GM12878 (cell line): ENCODE data around the gene U2AF2. TPM values are rescaled to one million over a fixed set of nuclear protein-coding genes. Genes with fewer than 3 reads are reported as not detected.

Source experiments
- ATAC-seq: fragments of 200-7000 bp; cut with Tn5 transposase; 3 replicates; pipeline ENCODE4 v1.9.1; 2020; ENCODE audit warnings: mild to moderate bottlenecking, moderate library complexity
- BruUV-seq: library from RNA; stranded (reverse); fragments of 400-500 nt; replicated peaks from 2 replicates; lab custom pipeline; 2021; lab: Mats Ljungman, UMichigan
- CTCF ChIA-PET: fragments of 300-600 bp; sonication (Branson Sonifier 250); formaldehyde crosslinking; extraction: SDS; loops from one replicate; lab custom pipeline; 2021; ENCODE audit warnings: inconsistent platforms; lab: Yijun Ruan, JAX
- POLR2A ChIA-PET: fragments of 350-600 bp; formaldehyde crosslinking; extraction: SDS; loops from one replicate; lab custom pipeline; 2021; ENCODE audit warnings: inconsistent platforms; lab: Charles Lee
- RAD21 ChIA-PET: fragments of 300-600 bp; sonication (Branson Sonifier 250); formaldehyde crosslinking; loops from one replicate; lab custom pipeline; 2023; ENCODE audit warnings: antibody characterized with exemption; ENCODE audit not compliant: unreplicated experiment; lab: Charles Lee
- SMC1A ChIA-PET: fragments of 300-600 bp; sonication (Branson Sonifier 250); formaldehyde crosslinking; loops from one replicate; lab custom pipeline; 2023; ENCODE audit not compliant: unreplicated experiment, uncharacterized antibody; lab: Charles Lee
- DNase-seq: peaks from one replicate; pipeline ENCODE4 v3.0.0-alpha.2; 2011; ENCODE audit warnings: low read depth, low spot score
- FAIRE-seq: peaks from 3 replicates; lab custom pipeline; 2011; peaks lifted over from hg19 to GRCh38; lab: Jason Lieb, UNC
- H2AFZ ChIP-seq: 2 replicates; pipeline ENCODE4 v1.6.0; 2011; ENCODE audit warnings: low read depth, low read length, control low read depth; ENCODE audit not compliant: control insufficient read depth
- H3K27ac ChIP-seq: 2 replicates; pipeline ENCODE4 v1.5.1; 2011; ENCODE audit warnings: control low read depth; ENCODE audit not compliant: control insufficient read depth, insufficient read depth
- H3K27me3 ChIP-seq, 2 experiments: replicated peaks in 1 of 2; 2 replicates each; pipeline versions ENCODE4 v1.6.0 to v1.6.1; 2011; ENCODE audit warnings: low read length in 1 of 2; ENCODE audit not compliant: control insufficient read depth in 2 of 2, insufficient read depth in 2 of 2
- H3K36me3 ChIP-seq, 2 experiments: 2 replicates each; pipeline ENCODE4 v1.5.1; 2011; ENCODE audit warnings: low read length in 1 of 2; ENCODE audit not compliant: control insufficient read depth in 2 of 2, insufficient read depth in 2 of 2
- H3K4me1 ChIP-seq: 2 replicates; pipeline ENCODE4 v1.6.1; 2011; ENCODE audit warnings: mild to moderate bottlenecking, low read length, moderate library complexity, mixed read lengths; ENCODE audit not compliant: control insufficient read depth, insufficient read depth
- H3K4me2 ChIP-seq: 2 replicates; pipeline ENCODE4 v1.6.0; 2011; ENCODE audit warnings: control low read depth; ENCODE audit not compliant: control insufficient read depth, insufficient read depth
- H3K4me3 ChIP-seq: fragments of 200-600 bp; sonication (generic); 2 replicates; pipeline ENCODE4 v1.5.1; 2016
- H3K79me2 ChIP-seq: 2 replicates; pipeline ENCODE4 v1.6.0; 2011; ENCODE audit warnings: low read length; ENCODE audit not compliant: control insufficient read depth, insufficient read depth
- H3K9ac ChIP-seq: 2 replicates; pipeline ENCODE4 v1.8.0; 2011; ENCODE audit warnings: low read length, control low read depth, mixed read lengths; ENCODE audit not compliant: control insufficient read depth, insufficient read depth
- H3K9me3 ChIP-seq: replicated peaks from 3 replicates; pipeline ENCODE4 v1.5.1; 2011; ENCODE audit warnings: mild to moderate bottlenecking, low read length; ENCODE audit not compliant: control insufficient read depth, insufficient read depth
- H4K20me1 ChIP-seq: 2 replicates; pipeline ENCODE4 v1.6.0; 2011; ENCODE audit not compliant: control insufficient read depth, insufficient read depth
- ATF2 ChIP-seq: IDR thresholded peaks from 2 replicates; pipeline ENCODE4 v1.6.1; 2012; ENCODE audit warnings: low read length, inconsistent platforms
- BACH1 ChIP-seq: fragments of 450-650 bp; IDR thresholded peaks from 2 replicates; pipeline ENCODE4 v1.6.1; 2017; ENCODE audit warnings: mild to moderate bottlenecking, borderline replicate concordance
- BHLHE40 ChIP-seq, 2 experiments: fragments of 450-650 bp in 1 of 2; IDR thresholded peaks; 2 replicates each; pipeline ENCODE4 v1.6.1; 2011 to 2017; ENCODE audit warnings: low read depth in 2 of 2, borderline replicate concordance in 1 of 2, improper control_type of control experiment in 1 of 2, low read length in 1 of 2, mild to moderate bottlenecking in 1 of 2
- CREB1 ChIP-seq: IDR thresholded peaks from 2 replicates; pipeline ENCODE4 v1.6.1; 2012; ENCODE audit warnings: low read depth, mild to moderate bottlenecking, inconsistent platforms
- IRF3 ChIP-seq: fragments of 450-650 bp; IDR thresholded peaks from 2 replicates; pipeline ENCODE4 v1.6.1; 2014; ENCODE audit warnings: mild to moderate bottlenecking
- IRF5 ChIP-seq: fragments of 450-650 bp; IDR thresholded peaks from 2 replicates; pipeline ENCODE4 v1.6.1; 2017; ENCODE audit warnings: borderline replicate concordance
- NBN ChIP-seq: fragments of 450-650 bp; IDR thresholded peaks from 2 replicates; pipeline ENCODE4 v1.6.1; 2016
- POLR2AphosphoS5 ChIP-seq: IDR thresholded peaks from 2 replicates; pipeline ENCODE4 v1.6.1; 2011; ENCODE audit warnings: mild to moderate bottlenecking, low read length, inconsistent platforms
- TCF3 ChIP-seq: IDR thresholded peaks from 2 replicates; pipeline ENCODE4 v1.6.1; 2012; ENCODE audit warnings: low read depth, mild to moderate bottlenecking, low read length, borderline replicate concordance; ENCODE audit not compliant: insufficient read depth
- WGBS: methylation state at CpG from one replicate; pipeline ENCODE4 v1.1.6; 2016; ENCODE audit warnings: low lambda C conversion rate; ENCODE audit not compliant: insufficient replicate concordance, insufficient coverage; ENCODE audit errors: missing lambda C conversion rate; 5-methylcytosine and 5-hydroxymethylcytosine counted together
- in situ Hi-C: fragments of 300-500 bp; cut with MboI; formaldehyde crosslinking; loops from 9 replicates; pipeline ENCODE4 v1.14.3; 2018; ENCODE audit warnings: mixed read lengths
- intact Hi-C: fragments of 100-400 bp; cut with micrococcal nuclease; formaldehyde crosslinking; loops from one replicate; pipeline ENCODE4 v1.14.2; 2022; ENCODE audit not compliant: unreplicated experiment
- polyA plus RNA-seq, 11 experiments: library from polyadenylated mRNA; depleted of rRNA in 4 of 11; unstranded in 6 of 11; stranded (reverse) in 5 of 11; fragments of >200 nt; fragmentation: Nextera tagmentation in 4 of 11; fragmentation: Illumina TruSeq in 1 of 11; extraction: Ambion mirVana in 4 of 11; extraction: Trizol in 1 of 11; gene quantifications; 1 replicate in 1 of 11; 2 replicates in 10 of 11; pipeline versions ENCODE4 v1.2.1 to v1.2.3, GENCODE V29; 2011 to 2016; ENCODE audit warnings: inconsistent platforms in 2 of 11, missing spikeins in 2 of 11, low read depth in 1 of 11
- total RNA-seq, 4 experiments: library from RNA; depleted of rRNA in 3 of 4; stranded (reverse); fragments of >200 nt in 3 of 4; fragmentation: Illumina TruSeq in 1 of 4; extraction: Trizol in 1 of 4; gene quantifications; 2 replicates each; pipeline versions ENCODE4 v1.2.1 to v1.2.3, GENCODE V29; 2013 to 2021
- TF ChIP-seq, protein P1 (sequence below): fragments of 450-650 bp; IDR thresholded peaks from 2 replicates; pipeline ENCODE4 v1.6.1; 2018; ENCODE audit warnings: borderline replicate concordance, mild to moderate bottlenecking; ENCODE audit not compliant: partially characterized antibody
- TF ChIP-seq, protein P2 (sequence below): fragments of 450-650 bp; formaldehyde crosslinking; IDR thresholded peaks from 2 replicates; pipeline ENCODE4 v1.4.0; 2022; ENCODE audit warnings: mild to moderate bottlenecking, moderate library complexity

Gene U2AF2
- total and polyA plus RNA-seq, 10 of the 15 experiments (the other 5 are each of a cell fraction or from before 2014, with no cell fraction given) = 3.0 to 338 (median 130) TPM

GRCh38 chr19:55697069-55697440, 42.2 kb downstream of the U2AF2 start (continued):
- TF ChIP-seq ATF2 = no peak
- TF ChIP-seq TCF3 = no peak

DNA sequence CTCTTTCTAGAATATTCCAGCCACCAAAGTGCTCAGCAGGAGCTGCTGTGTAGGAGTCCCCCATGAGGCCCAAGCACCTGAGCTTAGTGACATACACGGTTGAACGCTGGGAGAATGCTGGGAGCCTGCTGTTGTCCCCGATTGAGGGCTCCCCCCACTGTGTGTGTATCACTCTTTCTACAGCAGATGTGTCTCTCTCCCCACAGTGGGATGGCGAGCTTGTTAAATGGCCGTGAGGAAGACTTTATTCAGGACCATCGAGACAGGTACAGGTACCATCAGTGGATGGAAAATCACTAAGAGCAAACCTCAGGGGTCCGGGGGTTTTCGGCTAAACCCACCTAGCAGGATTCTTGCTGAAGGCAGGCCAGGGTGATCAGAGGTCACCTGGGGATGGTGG, 42.9 kb downstream of the U2AF2 start:
- intact Hi-C loops = no loop called here
- ChIA-PET CTCF (no interaction called here), RAD21 (no interaction called here), SMC1A (no interaction called here), POLR2A (no interaction called here)
- Histone ChIP-seq H3K36me3 (peaks cover 8 to 11% of the 10 kb centered on the region in 2 experiments; a peak in 2 of 4 replicates), H3K9ac (no peak overlapping the region), H3K27me3 (no peaks in the 10 kb centered on the region), H3K79me2 (no peaks in the 10 kb centered on the region), H2AFZ (no peak overlapping the region), H3K4me3 (no peak overlapping the region), H3K27ac (no peak overlapping the region), H3K4me2 (no peak overlapping the region), H3K9me3 (no peaks in the 10 kb centered on the region), H3K4me1 (no peaks in the 10 kb centered on the region), H4K20me1 (no peaks in the 10 kb centered on the region)
- WGBS = 88% methylated on average over 8 of the region's 8 CpGs
- DNase-seq (no peak), FAIRE-seq (no peak), ATAC-seq (no peak)
- BruUV-seq = TSS peak; percentile 35
- in situ Hi-C loops = no loop called here
- TF ChIP-seq ATF2 = no peak
- TF ChIP-seq, protein P1, sequence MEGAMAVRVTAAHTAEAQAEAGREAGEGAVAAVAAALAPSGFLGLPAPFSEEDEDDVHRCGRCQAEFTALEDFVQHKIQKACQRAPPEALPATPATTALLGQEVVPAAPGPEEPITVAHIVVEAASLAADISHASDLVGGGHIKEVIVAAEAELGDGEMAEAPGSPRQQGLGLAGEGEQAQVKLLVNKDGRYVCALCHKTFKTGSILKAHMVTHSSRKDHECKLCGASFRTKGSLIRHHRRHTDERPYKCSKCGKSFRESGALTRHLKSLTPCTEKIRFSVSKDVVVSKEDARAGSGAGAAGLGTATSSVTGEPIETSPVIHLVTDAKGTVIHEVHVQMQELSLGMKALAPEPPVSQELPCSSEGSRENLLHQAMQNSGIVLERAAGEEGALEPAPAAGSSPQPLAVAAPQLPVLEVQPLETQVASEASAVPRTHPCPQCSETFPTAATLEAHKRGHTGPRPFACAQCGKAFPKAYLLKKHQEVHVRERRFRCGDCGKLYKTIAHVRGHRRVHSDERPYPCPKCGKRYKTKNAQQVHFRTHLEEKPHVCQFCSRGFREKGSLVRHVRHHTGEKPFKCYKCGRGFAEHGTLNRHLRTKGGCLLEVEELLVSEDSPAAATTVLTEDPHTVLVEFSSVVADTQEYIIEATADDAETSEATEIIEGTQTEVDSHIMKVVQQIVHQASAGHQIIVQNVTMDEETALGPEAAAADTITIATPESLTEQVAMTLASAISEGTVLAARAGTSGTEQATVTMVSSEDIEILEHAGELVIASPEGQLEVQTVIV = no peak
- TF ChIP-seq BHLHE40 (IDR thresholded peaks at IDR 0.05; ENCODE audit: borderline replicate concordance in 1 of 2, low read depth in 2 of 2, low read length in 1 of 2) = no peak
- TF ChIP-seq, protein P2, sequence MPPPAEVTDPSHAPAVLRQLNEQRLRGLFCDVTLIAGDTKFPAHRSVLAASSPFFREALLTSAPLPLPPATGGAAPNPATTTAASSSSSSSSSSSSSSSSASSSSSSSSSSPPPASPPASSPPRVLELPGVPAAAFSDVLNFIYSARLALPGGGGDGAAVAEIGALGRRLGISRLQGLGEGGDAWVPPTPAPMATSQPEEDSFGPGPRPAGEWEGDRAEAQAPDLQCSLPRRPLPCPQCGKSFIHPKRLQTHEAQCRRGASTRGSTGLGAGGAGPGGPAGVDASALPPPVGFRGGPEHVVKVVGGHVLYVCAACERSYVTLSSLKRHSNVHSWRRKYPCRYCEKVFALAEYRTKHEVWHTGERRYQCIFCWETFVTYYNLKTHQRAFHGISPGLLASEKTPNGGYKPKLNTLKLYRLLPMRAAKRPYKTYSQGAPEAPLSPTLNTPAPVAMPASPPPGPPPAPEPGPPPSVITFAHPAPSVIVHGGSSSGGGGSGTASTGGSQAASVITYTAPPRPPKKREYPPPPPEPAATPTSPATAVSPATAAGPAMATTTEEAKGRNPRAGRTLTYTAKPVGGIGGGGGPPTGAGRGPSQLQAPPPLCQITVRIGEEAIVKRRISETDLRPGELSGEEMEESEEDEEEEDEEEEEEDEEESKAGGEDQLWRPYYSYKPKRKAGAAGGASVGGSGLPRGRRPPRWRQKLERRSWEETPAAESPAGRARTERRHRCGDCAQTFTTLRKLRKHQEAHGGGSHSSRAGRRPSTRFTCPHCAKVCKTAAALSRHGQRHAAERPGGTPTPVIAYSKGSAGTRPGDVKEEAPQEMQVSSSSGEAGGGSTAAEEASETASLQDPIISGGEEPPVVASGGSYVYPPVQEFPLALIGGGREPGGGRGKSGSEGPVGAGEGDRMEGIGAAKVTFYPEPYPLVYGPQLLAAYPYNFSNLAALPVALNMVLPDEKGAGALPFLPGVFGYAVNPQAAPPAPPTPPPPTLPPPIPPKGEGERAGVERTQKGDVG (CRISPR knock-in tag) = no peak
- TF ChIP-seq IRF5 = no peak
- no peak for TF ChIP-seq POLR2AphosphoS5
- no peak for TF ChIP-seq IRF3
- TF ChIP-seq BACH1 = no peak
- no peak for TF ChIP-seq NBN
- no peak for TF ChIP-seq CREB1
